GM19463 (cell line): ENCODE data around the gene IFITM10.
A peak's percentile ranks its signal among the peaks of the same experiment; 100 is the strongest.

Experiments used
- ATAC-seq: cut with Tn5 transposase; IDR thresholded peaks from one replicate; pipeline ENCODE4 v1.9.1; 2021; ENCODE audit warnings: mild to moderate bottlenecking, moderate library complexity; ENCODE audit not compliant: unreplicated experiment

Gene IFITM10

DNA sequence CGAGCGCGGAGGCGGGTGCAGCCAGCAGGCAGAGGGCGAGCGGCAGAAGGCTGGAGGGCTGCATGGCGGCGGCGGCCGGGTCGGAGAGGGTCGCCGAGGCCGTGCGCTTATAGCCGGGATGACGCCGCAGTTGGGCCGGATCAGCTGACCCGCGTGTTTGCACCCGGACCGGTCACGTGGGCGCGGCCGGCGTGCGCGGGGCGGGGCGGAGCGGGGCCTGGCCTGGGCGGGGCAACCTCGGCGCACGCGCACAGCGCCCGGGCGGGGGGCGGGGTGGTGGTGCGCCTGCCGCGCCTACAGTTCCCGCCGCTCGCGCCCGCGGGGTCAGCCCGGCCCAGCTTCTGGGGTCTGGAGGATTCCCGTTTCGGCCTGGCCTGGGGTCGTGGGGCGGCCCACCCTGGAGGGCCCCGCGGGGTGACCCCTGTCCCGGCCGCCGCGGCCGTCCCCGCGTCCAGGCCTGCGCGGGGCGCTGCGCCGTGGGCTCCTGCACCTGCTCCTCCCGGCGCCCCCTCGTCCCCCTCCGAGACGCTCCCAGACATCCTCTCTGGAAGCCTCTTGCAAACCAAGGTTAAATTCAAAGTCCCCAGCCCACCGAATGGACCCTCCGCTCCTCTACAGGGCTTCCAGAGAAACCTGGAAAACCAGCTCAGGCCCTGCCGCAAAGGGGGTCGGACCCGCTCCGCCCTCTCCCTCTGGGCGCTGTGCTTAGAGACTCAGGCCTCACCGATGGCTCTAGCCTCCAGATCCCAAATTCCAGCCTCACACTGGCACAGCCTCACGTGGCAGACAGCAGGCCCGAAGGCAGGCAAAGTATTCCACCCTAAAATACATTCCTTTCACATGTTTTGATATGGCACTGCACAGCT is 13.6 kb upstream of the IFITM10 start, which contains the start of gene CTSD:
CTSD (minus strand) TSS at position 132 of the 866 bp plus-strand sequence; CDS start at position 64, 68 bp downstream.
- ATAC-seq, result peak; percentile 69

- ATAC-seq, result peak; percentile 18
Measured at GRCh38 chr11:1763336-1763795, 13.0 kb upstream of the IFITM10 start.

- no peak for ATAC-seq
Measured at GRCh38 chr11:1762537-1763302, 12.3 kb upstream of the IFITM10 start.

GRCh38 chr11:1761857-1762536 is 11.6 kb upstream of the IFITM10 start:
- ATAC-seq, result no peak

DNA sequence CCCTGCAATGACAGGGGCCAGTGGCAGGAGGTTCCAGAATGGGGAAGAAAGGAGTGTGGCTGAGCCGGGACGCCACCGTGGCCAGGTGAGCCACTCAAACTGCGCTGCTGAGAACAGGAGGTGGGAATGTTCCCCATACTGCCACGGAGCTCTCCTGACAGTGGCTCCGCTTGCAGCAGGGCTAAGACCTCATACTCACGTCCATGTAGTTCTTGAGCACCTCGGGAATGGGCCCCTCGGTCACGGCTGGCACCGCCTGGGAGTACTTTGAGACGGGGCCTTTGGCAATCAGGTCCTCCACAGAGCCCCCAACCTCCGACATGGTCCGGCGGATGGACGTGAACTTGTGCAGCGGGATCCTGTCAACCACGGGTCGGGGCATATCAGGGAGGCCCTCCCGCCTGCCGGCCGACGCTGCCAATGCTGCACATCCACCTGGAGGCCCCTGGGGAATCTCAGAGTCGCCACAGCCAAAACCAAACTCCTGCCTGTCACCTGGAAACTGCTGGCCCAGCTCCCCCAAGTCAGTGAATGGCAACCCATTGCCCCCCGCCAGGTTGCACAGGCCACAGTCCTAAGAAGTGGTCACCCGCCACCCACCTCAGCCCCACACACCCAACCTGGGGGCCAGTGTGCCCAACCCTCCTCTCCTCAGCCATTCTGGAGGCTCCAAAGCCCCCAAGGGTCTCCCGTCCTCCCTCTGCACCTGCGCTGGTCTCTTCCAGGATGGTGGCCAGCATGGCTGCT is 10.9 kb upstream of the IFITM10 start:
- ATAC-seq, result no peak

DNA sequence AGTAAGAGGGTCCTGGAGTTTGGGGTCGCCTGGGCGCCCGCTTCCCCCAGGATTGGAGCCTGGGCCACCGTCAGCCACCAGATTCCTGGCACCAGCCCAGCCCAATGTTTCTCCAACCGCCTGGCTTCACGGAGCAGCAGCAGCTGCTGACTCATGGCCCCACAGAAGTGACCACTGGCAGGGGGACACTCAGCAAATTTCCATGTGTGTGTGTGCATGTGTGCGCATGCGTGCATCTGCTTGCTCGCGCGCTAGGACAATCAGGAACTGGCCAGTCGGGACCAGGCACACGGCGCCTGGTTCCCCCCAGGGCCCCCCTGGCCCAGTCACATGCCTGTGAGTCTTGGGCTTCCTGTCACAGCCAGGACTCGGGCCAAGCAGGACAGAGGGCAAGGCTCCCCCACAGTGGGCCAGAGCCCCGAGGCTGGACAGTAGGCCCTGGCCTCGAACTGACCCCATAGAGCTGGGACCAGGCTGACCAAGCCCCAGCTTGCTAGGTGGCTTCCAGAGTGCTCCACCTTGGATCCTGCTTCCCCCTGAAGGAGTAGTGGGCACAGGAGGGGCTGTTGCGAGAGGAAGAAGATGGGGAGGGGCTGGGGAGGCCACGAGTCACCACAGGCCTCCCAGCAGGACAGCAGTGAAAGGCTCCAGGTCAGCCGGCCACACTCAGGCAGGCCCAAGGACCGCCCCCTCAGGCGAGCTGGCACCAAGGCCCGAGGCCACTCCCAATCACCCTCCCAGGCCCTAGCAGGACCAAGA is 10.1 kb upstream of the IFITM10 start:
- ATAC-seq, result no peak

- no peak for ATAC-seq
Measured at GRCh38 chr11:1759851-1760220, 9.4 kb upstream of the IFITM10 start.

DNA sequence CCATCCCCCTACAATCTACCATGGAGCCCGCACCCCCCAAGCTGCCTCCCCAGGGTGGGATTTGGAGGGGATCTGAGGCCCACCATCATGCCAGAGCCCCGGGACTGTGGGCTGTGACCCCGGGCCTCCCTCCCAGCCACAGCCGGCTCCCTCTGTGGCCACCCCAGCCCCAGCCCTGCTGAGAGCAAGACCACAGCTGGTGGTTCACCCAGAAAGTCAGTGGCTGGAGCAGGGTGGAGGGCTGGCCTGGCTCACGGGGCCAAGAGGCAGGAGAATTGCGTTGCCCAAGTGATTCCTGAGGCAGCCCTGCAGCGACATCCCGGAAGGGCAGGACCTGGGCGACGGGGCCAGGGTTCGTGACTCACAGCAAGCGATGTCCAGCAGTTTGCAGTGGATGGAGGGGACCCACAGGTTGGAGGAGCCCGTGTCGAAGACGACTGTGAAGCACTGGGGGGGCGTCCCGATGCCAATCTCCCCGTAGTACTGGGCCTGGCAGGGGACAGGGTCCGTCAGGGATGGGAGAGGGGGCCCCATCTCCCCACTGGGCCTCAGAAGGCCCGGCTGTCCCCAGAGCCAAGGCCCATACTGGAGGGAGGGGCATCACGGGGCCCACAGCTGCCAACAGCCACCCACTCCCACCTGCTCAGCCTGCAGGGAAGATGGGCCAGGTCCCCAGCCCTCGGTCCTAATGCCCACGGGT is 8.9 kb upstream of the IFITM10 start:
- ATAC-seq, result no peak

DNA sequence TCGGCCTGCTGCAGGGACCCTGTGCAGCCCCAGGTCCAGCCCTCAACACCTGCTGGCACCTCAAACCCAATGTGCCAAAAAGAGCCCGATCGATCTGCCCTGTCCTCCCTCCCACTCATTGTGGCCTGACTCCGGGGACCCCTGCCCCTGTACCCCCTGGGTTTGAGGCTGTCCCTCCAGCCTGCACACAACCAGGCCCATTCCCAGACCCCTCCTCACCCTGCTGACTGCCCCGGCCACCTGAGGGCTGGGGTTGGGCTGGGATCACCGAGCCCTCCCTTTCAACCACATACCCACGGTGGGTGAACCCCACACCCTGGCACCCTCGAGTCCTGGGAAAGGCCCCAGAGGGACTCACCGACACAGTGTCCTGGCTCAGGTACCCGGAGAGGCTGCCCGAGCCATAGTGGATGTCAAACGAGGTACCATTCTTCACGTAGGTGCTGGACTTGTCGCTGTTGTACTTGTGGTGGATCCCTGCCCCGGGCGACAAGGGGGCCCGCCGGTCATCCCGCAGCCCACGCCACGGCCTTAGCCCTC is 8.3 kb upstream of the IFITM10 start:
- no peak for ATAC-seq

DNA sequence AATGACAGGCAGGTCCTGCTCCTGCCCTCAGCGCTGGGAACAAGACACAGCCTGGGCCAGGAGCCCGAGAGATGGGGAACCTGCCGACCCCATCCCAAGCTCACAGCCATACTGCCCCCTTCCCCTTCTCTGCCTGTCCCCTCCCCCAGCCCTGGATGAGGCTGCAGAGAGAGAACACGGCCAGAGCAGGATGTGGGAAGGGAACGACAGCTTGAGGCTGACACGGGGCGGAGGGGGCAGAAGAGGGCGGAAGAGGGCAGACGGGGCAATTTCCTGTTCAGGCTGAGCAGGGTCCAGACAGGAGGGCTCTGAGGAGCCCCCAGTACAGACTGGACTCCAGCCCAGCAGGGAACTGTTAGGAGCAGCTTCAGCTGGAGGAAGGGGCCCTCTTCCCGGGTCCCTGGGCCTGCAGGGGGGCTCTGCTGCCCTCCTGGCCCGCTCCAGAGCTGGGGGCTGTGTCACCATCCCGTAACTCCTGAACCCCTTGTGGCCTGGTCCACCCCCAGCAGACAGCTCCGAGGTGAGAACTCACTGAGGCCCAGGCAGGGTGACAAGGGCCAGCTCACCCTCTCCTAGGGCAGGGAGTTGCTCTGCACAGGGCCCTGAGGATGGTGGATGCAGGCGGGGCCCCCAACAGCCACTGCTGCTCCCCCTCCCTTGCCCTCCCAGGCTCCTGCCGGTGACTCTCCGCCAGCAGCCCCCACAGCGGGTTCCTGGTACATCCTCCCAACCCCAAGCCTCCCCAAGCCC is 7.6 kb upstream of the IFITM10 start:
- no peak for ATAC-seq

DNA sequence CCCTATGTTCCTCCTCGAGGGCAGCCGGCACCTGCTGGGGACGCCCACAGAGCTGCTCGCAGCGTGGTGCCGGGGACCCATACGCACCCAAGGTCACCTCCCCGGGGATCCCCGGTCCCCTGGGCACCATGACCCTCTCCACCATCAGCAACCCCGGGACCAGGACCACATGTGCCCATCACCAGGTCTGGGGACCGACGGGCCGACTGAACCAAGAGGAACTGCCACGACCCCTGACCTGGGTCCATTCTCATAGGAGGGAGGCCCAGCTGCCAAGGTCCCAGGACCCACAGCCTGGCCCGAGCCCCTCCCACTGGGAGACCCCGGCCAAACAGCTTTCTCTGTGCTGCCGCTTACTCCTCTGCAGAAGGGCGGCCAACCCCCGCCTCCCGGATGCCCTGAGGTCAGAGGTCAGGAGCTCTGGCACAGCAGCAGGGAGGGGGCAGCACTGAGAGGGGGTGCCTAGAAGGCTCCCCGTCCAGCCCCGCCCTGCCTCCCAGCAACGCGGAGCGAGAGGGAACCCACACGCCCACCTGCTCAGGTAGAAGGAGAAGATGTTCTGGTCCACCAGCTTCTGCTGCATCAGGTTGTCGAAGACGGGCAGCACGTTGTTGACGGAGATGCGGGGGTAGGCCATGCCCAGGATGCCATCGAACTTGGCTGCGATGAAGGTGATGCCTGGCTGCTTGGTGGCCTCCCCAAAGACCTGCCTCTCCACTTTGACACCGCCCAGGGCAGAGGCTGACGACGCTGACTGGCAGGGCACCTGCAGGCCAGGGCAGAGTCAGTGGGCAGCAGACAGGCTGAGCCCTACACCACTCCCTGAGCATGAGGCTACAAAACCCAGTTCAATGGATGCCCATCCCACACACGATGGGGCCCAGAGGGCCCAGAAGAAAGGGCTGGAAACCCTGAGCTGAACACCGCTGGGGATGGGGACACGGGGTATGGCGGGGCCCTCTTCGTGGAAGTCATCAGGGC is 6.7 kb upstream of the IFITM10 start:
- ATAC-seq, result no peak

DNA sequence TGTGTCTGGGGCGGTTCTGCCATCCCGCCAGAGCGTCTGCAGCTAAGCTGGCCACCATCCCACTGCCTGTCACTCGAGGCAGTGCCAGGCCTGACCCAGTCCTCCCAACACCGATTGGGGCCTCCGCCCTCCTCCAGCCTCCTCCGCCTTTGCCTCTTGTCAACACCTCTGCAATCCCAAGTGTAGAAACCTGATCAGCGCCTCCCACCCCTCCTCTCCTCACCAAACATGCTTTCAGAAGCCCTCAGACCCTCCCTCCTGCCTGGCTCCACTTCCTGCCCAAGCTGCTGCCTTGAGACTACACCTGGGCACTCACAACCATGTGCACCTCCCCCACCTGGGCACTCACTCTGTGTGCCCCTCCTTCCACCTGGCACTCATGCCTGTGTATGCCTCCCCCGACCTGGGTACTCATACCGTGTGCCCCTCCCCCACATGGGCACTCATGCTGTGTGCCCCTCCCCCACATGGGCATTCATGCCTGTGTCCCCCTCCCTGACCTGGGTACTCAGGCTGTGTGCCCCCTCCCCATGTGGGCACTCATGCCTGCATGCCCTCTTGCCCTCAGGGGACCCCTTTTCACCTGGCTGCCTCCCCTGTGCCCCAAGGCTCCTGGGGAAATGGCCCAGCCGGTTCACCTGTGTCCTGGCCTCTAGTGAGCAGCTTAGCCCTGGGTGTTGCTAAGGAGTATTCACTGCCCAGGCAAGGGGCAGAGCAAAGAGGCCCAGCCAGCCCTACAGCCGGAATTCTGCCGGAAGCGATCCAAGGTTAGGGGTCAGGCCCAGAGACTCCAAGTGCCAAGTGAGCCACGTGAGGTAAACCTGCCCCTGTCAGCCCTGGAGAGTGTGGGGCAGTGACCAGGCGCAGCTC is 5.5 kb upstream of the IFITM10 start:
- no peak for ATAC-seq

DNA sequence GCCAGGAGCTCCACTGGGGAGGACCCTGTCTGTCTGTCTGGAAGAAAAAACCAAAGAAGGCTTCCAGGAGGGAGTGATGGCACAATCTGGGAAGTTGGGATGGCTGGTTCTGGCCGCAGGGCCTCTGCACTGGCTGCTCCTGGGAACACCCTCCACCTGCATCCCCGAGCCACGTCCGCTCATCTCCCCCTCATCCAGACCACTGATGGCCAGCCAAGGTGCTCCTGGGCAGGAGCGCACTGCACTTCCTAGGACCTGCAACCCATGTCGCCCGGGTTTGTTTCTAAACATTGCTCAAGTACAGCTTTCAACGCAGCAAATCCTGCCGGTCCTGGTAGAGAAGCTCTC is 4.9 kb upstream of the IFITM10 start:
- ATAC-seq, result no peak

DNA sequence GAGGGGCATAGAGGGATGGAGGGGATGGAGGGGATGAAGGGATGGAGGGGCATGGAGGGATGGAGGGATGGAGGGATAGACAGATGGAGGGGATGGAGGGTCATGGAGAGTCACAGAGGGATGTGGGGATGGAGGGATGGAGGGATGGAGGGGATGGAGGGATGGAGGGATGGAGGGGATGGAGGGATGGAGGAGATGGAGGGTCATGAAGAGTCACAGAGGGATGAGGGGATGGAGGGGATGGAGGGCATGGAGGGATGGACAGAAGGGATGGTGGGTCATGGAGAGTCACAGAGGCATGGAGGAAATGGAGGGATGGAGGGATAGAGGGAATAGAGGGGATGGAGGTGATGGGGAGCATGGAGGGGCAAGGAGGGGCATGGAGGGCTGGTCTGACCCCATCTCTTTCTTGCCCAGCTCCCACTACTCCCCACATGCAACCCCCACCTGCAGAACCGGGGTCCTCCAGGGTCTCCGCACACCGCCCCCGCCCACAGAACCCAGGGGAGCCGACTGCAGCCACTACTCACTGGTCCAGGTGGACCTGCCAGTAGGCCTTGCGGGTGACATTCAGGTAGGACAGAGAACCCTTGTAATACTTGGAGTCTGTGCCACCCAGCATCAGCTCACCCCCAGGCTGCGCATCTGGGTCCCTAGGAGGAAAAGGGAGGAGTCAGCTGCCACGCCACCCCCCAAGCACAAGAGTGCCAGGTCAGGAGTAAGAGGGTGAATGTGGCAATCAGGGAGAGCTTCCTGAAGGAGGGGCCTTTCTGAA is 4.2 kb upstream of the IFITM10 start:
- no peak for ATAC-seq

GRCh38 chr11:1753929-1754305 is 3.5 kb upstream of the IFITM10 start:
- no peak for ATAC-seq
